Measurements from ENCODE around the gene MAGEC1. TPM values are rescaled to one million over a fixed set of nuclear protein-coding genes. Genes with fewer than 3 reads are reported as not detected.

Gene MAGEC1
- total RNA-seq, 1 donor from 2014 or later = not detected

- DNase-seq (ENCODE audit: low spot score in 2 of 2) = no peak
- Histone ChIP-seq H3K27me3 (no peaks in the 10 kb centered on the region), H3K36me3 (no peaks in the 10 kb centered on the region), H3K27ac (no peak overlapping the region), H3K4me1 (no peaks in the 10 kb centered on the region), H3K4me3 (no peak overlapping the region), H3K9me3 (no peaks in the 10 kb centered on the region)
- intact Hi-C loops (cut with DNase I) = no loop called here
- TF ChIP-seq, protein P1, sequence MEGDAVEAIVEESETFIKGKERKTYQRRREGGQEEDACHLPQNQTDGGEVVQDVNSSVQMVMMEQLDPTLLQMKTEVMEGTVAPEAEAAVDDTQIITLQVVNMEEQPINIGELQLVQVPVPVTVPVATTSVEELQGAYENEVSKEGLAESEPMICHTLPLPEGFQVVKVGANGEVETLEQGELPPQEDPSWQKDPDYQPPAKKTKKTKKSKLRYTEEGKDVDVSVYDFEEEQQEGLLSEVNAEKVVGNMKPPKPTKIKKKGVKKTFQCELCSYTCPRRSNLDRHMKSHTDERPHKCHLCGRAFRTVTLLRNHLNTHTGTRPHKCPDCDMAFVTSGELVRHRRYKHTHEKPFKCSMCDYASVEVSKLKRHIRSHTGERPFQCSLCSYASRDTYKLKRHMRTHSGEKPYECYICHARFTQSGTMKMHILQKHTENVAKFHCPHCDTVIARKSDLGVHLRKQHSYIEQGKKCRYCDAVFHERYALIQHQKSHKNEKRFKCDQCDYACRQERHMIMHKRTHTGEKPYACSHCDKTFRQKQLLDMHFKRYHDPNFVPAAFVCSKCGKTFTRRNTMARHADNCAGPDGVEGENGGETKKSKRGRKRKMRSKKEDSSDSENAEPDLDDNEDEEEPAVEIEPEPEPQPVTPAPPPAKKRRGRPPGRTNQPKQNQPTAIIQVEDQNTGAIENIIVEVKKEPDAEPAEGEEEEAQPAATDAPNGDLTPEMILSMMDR (IDR thresholded peaks at IDR 0.05) = no peak
Measured at GRCh38 chrX:141934059-141934641, 30.5 kb downstream of the MAGEC1 start.

GRCh38 chrX:141935645-141936044 lies 32.0 kb downstream of the MAGEC1 start:
- TF ChIP-seq, protein P1 (IDR thresholded peaks at IDR 0.05) = no peak
- intact Hi-C loops (cut with DNase I) = no loop called here

GRCh38 chrX:141936080-141936479 lies 32.4 kb downstream of the MAGEC1 start:
- TF ChIP-seq, protein P1 (IDR thresholded peaks at IDR 0.05) = no peak
- H3K4me1 ChIP-seq = no peaks in the 10 kb centered on the region
- intact Hi-C loops (cut with DNase I) = no loop called here

More at GRCh38 chrX:141935645-141936044, 32.0 kb downstream of the MAGEC1 start:
- Histone ChIP-seq H3K4me3 (no peak overlapping the region), H3K36me3 (no peaks in the 10 kb centered on the region), H3K27me3 (no peaks in the 10 kb centered on the region), H3K9me3 (no peaks in the 10 kb centered on the region), H3K27ac (no peak overlapping the region), H3K4me1 (no peaks in the 10 kb centered on the region)
- DNase-seq (ENCODE audit: low spot score in 2 of 2) = no peak

DNA sequence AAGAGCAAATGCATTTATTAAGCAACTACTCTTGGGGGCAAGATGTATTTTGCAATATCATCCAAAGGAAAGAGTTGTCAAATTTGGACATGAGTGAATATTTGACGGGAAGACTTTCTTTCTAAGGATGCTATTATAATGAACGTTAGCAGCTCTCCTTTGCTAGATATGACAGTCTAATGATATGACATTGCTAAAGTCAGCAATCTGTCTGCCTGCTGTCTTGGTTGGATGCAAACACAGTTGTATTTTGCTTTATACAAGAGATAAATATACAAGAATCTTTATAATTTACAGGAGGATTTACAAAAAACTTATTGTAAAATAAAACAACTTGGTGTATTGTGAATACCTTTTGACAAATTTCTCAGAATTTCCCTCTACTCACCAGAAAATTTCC lies 37.5 kb downstream of the MAGEC1 start:
- Histone ChIP-seq H3K9me3 (no peaks in the 10 kb centered on the region), H3K4me3 (no peak overlapping the region), H3K4me1 (no peaks in the 10 kb centered on the region), H3K36me3 (no peaks in the 10 kb centered on the region), H3K27me3 (no peaks in the 10 kb centered on the region), H3K27ac (no peak overlapping the region)
- no peak for DNase-seq (ENCODE audit: low spot score in 2 of 2)
- intact Hi-C loops (cut with DNase I) = no loop called here
- TF ChIP-seq, protein P1 (IDR thresholded peaks at IDR 0.05) = no peak

More at GRCh38 chrX:141936080-141936479, 32.4 kb downstream of the MAGEC1 start:
- no peak for DNase-seq (ENCODE audit: low spot score in 2 of 2)
- H3K27me3 ChIP-seq = no peaks in the 10 kb centered on the region
- no peak overlapping the region for H3K27ac ChIP-seq
- H3K4me3 ChIP-seq = no peak overlapping the region
- no peaks in the 10 kb centered on the region for H3K36me3 ChIP-seq
- H3K9me3 ChIP-seq = no peaks in the 10 kb centered on the region

- no peak overlapping the region for H3K27ac ChIP-seq
- intact Hi-C loops (cut with DNase I) = no loop called here
- H3K4me1 ChIP-seq = no peaks in the 10 kb centered on the region
- H3K9me3 ChIP-seq = no peaks in the 10 kb centered on the region
- no peak overlapping the region for H3K4me3 ChIP-seq
- H3K27me3 ChIP-seq = no peaks in the 10 kb centered on the region
- TF ChIP-seq, protein P1 (IDR thresholded peaks at IDR 0.05) = no peak
- DNase-seq (ENCODE audit: low spot score in 2 of 2) = no peak
- H3K36me3 ChIP-seq = no peaks in the 10 kb centered on the region
Measured at GRCh38 chrX:141945426-141945825, 41.7 kb downstream of the MAGEC1 start.

DNA sequence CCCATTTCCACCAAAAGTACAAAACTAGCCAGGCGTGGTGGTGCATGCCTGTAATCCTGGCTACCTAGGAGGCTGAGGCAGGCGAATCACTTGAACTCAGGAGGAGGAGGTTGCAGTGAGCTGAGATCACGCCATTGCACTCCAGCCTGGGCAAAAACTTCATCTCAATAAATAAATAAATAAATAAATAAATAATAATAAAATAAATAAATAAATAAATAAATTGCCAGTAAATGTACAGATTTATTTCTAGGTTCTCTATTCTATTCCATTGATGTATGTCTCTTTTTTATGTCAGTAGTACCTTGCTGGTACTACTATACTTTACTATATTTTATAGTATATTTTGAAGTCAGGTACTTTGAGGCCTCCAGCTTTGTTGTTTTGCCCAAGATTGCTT lies 43.7 kb downstream of the MAGEC1 start:
- DNase-seq (ENCODE audit: low spot score in 2 of 2) = no peak
- H3K4me3 ChIP-seq = no peak overlapping the region

More for the DNA sequence above, 43.7 kb downstream of the MAGEC1 start:
- intact Hi-C loops (cut with DNase I) = no loop called here
- no peaks in the 10 kb centered on the region for H3K36me3 ChIP-seq
- no peak overlapping the region for H3K27ac ChIP-seq
- H3K9me3 ChIP-seq = no peaks in the 10 kb centered on the region
- TF ChIP-seq, protein P1 (IDR thresholded peaks at IDR 0.05) = no peak
- H3K4me1 ChIP-seq = no peaks in the 10 kb centered on the region
- H3K27me3 ChIP-seq = no peaks in the 10 kb centered on the region
